SK-N-SH (cell line): ENCODE data around the gene CD200R1.

Experiments
- CTCF ChIP-seq: fragments of 200-600 bp; sonication (generic); IDR thresholded peaks from 2 replicates; pipeline ENCODE4 v1.6.1; 2017; ENCODE audit warnings: antibody characterized with exemption, mild to moderate bottlenecking, moderate library complexity
- GABPA ChIP-seq: IDR thresholded peaks from 2 replicates; pipeline ENCODE4 v1.4.0; 2012; ENCODE audit warnings: low read depth, mild to moderate bottlenecking
- PBX3 ChIP-seq: IDR thresholded peaks from 2 replicates; pipeline ENCODE4; 2012
- POLR2AphosphoS5 ChIP-seq: IDR thresholded peaks from 2 replicates; pipeline ENCODE4 v1.6.1; 2012; ENCODE audit warnings: low read depth, low read length
- TAF1 ChIP-seq: IDR thresholded peaks from 2 replicates; pipeline ENCODE4 v1.6.1; 2012; ENCODE audit warnings: low read depth, mild to moderate bottlenecking, low read length, moderate library complexity, borderline replicate concordance

- TF ChIP-seq PBX3 = no peak
- TF ChIP-seq TAF1 = no peak
- TF ChIP-seq POLR2AphosphoS5 = no peak
- no peak for TF ChIP-seq GABPA
- no peak for TF ChIP-seq CTCF
These were observed 100.2 kb downstream of the CD200R1 start for GRCh38 chr3:112874725-112875124.
